Panc1 (cell line): Measurements from ENCODE around the gene MGAT1. TPM values are rescaled to one million over a fixed set of nuclear protein-coding genes. Genes with fewer than 3 reads are reported as not detected.

Experiments
- ATAC-seq: fragments of 200-7000 bp; cut with Tn5 transposase; 2 replicates; pipeline ENCODE4 v1.9.1; 2020; ENCODE audit warnings: mild to moderate bottlenecking, moderate library complexity
- BruUV-seq: library from RNA; stranded (reverse); fragments of 400-500 nt; replicated peaks from 2 replicates; lab custom pipeline; 2021; lab: Mats Ljungman, UMichigan
- CTCF ChIA-PET: fragments of 300-600 bp; sonication (Branson Sonifier 250); formaldehyde crosslinking; loops from one replicate; lab custom pipeline; 2022; ENCODE audit warnings: antibody characterized with exemption; lab: Charles Lee
- POLR2A ChIA-PET: fragments of 300-600 bp; sonication (Branson Sonifier 250); formaldehyde crosslinking; loops from one replicate; lab custom pipeline; 2022; ENCODE audit warnings: antibody characterized with exemption; lab: Charles Lee
- DNase-seq: peaks from one replicate; pipeline ENCODE4 v3.0.0-alpha.2; 2010; ENCODE audit warnings: low read depth, low spot score
- H3K27ac ChIP-seq: 2 replicates; pipeline ENCODE4 v1.5.1; 2011; ENCODE audit warnings: mild to moderate bottlenecking, low read length, inconsistent platforms
- H3K27me3 ChIP-seq: fragments of 200-500 bp; sonication (Bioruptor generic); 2 replicates; pipeline ENCODE4 v1.6.0; 2014; ENCODE audit warnings: low read length, inconsistent platforms; ENCODE audit not compliant: control insufficient read depth, insufficient read depth
- H3K36me3 ChIP-seq: fragments of 200-500 bp; sonication (Bioruptor generic); 2 replicates; pipeline ENCODE4 v1.5.1; 2014; ENCODE audit warnings: inconsistent platforms, mild to moderate bottlenecking, low read length, moderate library complexity; ENCODE audit not compliant: control insufficient read depth, insufficient read depth
- H3K4me1 ChIP-seq: 2 replicates; pipeline ENCODE4 v1.5.1; 2011; ENCODE audit warnings: inconsistent platforms, mild to moderate bottlenecking, low read length, moderate library complexity; ENCODE audit not compliant: control insufficient read depth, insufficient read depth
- H3K4me3 ChIP-seq, 2 experiments: 2 replicates each; pipeline ENCODE4 v1.5.1; 2011 to 2012; ENCODE audit warnings: low read depth in 2 of 2, low read length in 2 of 2, mild to moderate bottlenecking in 2 of 2, inconsistent platforms in 1 of 2, moderate library complexity in 1 of 2
- H3K9me3 ChIP-seq: fragments of 200-500 bp; sonication (Bioruptor generic); 2 replicates; pipeline ENCODE4 v1.5.1; 2014; ENCODE audit warnings: low read depth, mild to moderate bottlenecking, inconsistent platforms, low read length, moderate library complexity; ENCODE audit not compliant: control insufficient read depth, insufficient read depth
- POLR2AphosphoS5 ChIP-seq: IDR thresholded peaks from 2 replicates; pipeline ENCODE4 v1.6.1; 2012; ENCODE audit warnings: mild to moderate bottlenecking, low read depth, low read length, moderate library complexity
- SIN3A ChIP-seq: IDR thresholded peaks from 2 replicates; pipeline ENCODE4 v1.6.1; 2012; ENCODE audit warnings: low read depth, mild to moderate bottlenecking, low read length, moderate library complexity, borderline replicate concordance; ENCODE audit not compliant: insufficient read depth
- TCF7L2 ChIP-seq: IDR thresholded peaks from 2 replicates; pipeline ENCODE4 v1.6.1; 2011; ENCODE audit warnings: mild to moderate bottlenecking, low read depth, low read length, inconsistent platforms
- in situ Hi-C: cut with HindIII; loops from 2 replicates; pipeline ENCODE4 v1.10.0; 2016; ENCODE audit warnings: low sequenced_read_pairs, low pct_unique_long_range_greater_than_20kb
- intact Hi-C: fragments of 100-400 bp; cut with micrococcal nuclease; formaldehyde crosslinking; loops from one replicate; pipeline ENCODE4 v1.10.0; 2022; ENCODE audit not compliant: unreplicated experiment
- total RNA-seq: library from RNA; stranded (reverse); gene quantifications from one replicate; pipeline ENCODE4 v1.2.1, GENCODE V29; 2021; ENCODE audit not compliant: unreplicated experiment
- TF ChIP-seq, protein P1 (sequence below): fragments of 450-650 bp; IDR thresholded peaks from 2 replicates; pipeline ENCODE4 v1.5.1; 2017; ENCODE audit warnings: mild to moderate bottlenecking
- TF ChIP-seq, protein P2 (sequence below), 2 experiments: IDR thresholded peaks; 2 replicates each; pipeline ENCODE4 v1.6.1; 2011 to 2012; ENCODE audit warnings: low read depth in 2 of 2, control low read depth in 1 of 2, low read length in 1 of 2, mild to moderate bottlenecking in 1 of 2, moderate library complexity in 1 of 2; ENCODE audit not compliant: insufficient read depth in 1 of 2

The MGAT1 gene
- total RNA-seq, 1 experiment from 2014 or later: 113 TPM

DNA sequence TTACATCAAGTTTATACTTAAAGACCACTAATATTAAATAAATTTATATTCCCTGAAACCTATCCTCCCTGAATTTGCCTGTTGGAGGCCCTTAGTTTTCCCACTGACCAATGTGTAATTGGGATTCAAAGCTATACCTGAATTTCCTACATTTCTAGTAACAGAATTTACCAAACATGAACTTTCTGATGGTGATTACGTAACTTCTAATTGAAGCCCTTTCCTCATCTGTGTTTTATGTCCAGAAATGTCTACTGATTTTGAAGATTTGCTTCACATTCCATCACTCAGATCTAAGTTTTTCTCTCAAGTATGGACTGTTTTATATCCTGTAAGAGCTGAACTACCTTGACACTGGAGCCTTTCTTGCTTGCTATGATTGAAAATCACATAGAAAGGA is 45.7 kb upstream of the MGAT1 start:
- POLR2A ChIA-PET: interaction anchor here (0.6 kb wide), 1 partner anchor 10 kb away, joined by 3 read pairs; no protein-coding TSS in a partner anchor
- ATAC-seq: no peak
- TF ChIP-seq POLR2AphosphoS5 (no peak), TCF7L2 (no peak)
- TF ChIP-seq, protein P1, sequence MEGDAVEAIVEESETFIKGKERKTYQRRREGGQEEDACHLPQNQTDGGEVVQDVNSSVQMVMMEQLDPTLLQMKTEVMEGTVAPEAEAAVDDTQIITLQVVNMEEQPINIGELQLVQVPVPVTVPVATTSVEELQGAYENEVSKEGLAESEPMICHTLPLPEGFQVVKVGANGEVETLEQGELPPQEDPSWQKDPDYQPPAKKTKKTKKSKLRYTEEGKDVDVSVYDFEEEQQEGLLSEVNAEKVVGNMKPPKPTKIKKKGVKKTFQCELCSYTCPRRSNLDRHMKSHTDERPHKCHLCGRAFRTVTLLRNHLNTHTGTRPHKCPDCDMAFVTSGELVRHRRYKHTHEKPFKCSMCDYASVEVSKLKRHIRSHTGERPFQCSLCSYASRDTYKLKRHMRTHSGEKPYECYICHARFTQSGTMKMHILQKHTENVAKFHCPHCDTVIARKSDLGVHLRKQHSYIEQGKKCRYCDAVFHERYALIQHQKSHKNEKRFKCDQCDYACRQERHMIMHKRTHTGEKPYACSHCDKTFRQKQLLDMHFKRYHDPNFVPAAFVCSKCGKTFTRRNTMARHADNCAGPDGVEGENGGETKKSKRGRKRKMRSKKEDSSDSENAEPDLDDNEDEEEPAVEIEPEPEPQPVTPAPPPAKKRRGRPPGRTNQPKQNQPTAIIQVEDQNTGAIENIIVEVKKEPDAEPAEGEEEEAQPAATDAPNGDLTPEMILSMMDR: no peak
- TF ChIP-seq, protein P2, sequence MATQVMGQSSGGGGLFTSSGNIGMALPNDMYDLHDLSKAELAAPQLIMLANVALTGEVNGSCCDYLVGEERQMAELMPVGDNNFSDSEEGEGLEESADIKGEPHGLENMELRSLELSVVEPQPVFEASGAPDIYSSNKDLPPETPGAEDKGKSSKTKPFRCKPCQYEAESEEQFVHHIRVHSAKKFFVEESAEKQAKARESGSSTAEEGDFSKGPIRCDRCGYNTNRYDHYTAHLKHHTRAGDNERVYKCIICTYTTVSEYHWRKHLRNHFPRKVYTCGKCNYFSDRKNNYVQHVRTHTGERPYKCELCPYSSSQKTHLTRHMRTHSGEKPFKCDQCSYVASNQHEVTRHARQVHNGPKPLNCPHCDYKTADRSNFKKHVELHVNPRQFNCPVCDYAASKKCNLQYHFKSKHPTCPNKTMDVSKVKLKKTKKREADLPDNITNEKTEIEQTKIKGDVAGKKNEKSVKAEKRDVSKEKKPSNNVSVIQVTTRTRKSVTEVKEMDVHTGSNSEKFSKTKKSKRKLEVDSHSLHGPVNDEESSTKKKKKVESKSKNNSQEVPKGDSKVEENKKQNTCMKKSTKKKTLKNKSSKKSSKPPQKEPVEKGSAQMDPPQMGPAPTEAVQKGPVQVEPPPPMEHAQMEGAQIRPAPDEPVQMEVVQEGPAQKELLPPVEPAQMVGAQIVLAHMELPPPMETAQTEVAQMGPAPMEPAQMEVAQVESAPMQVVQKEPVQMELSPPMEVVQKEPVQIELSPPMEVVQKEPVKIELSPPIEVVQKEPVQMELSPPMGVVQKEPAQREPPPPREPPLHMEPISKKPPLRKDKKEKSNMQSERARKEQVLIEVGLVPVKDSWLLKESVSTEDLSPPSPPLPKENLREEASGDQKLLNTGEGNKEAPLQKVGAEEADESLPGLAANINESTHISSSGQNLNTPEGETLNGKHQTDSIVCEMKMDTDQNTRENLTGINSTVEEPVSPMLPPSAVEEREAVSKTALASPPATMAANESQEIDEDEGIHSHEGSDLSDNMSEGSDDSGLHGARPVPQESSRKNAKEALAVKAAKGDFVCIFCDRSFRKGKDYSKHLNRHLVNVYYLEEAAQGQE (IDR thresholded peaks at IDR 0.05; ENCODE audit: insufficient read depth in 1 of 2, low read depth in 2 of 2, low read length in 1 of 2): no peak

DNA sequence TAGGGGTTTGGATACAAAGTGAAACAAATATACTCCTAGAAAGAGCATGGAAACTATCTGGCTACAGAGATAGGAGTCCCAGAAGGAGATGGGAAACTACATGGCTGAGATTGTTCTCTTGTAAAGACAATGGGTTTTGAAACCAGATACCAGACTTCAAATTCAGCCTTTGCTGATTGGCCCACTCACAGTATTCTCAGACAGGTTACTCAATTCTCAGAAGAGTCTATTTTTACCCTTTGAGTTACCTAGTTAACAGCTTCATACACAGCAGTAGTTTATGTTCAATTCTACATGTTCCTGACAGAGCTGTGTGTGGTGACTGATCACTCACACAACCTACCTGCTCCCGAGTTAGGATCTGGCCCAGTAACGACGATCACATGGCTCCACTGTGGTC is 44.4 kb upstream of the MGAT1 start:
- H3K4me3 ChIP-seq: no peak overlapping the region
- H3K27ac ChIP-seq: no peak overlapping the region
- no TSS peak for BruUV-seq
- intact Hi-C loops (no loop called here), in situ Hi-C loops (no loop called here)
- ATAC-seq (no peak), DNase-seq (no peak)
- ChIA-PET CTCF (no interaction called here), POLR2A (interaction anchor here (0.5 kb wide), 1 partner anchor 13 kb away, joined by 3 read pairs; no protein-coding TSS in a partner anchor)
- H3K27me3 ChIP-seq: no peaks in the 10 kb centered on the region
- H3K9me3 ChIP-seq: peaks cover 61% of the 10 kb centered on the region
- TF ChIP-seq, protein P2 (IDR thresholded peaks at IDR 0.05; ENCODE audit: insufficient read depth in 1 of 2, low read depth in 2 of 2, low read length in 1 of 2): no peak
- no peak for TF ChIP-seq POLR2AphosphoS5
- TF ChIP-seq TCF7L2: no peak
- no peak for TF ChIP-seq SIN3A
- TF ChIP-seq, protein P1: no peak
- no peaks in the 10 kb centered on the region for H3K4me1 ChIP-seq
- peaks cover 5% of the 10 kb centered on the region; the same call in 1 of the 2 replicates for H3K36me3 ChIP-seq

More for the DNA sequence above, 45.7 kb upstream of the MGAT1 start:
- no peak for DNase-seq
- Histone ChIP-seq H3K4me1 (no peaks in the 10 kb centered on the region), H3K27ac (no peak overlapping the region), H3K36me3 (peaks cover 5% of the 10 kb centered on the region; the same call in 1 of the 2 replicates), H3K27me3 (no peaks in the 10 kb centered on the region), H3K9me3 (peaks cover 73% of the 10 kb centered on the region), H3K4me3 (no peak overlapping the region)
- BruUV-seq: no TSS peak
- CTCF ChIA-PET: no interaction called here
- intact Hi-C loops: no loop called here
- in situ Hi-C loops: no loop called here
